ENCODE data around the gene MYOZ1.

DNA sequence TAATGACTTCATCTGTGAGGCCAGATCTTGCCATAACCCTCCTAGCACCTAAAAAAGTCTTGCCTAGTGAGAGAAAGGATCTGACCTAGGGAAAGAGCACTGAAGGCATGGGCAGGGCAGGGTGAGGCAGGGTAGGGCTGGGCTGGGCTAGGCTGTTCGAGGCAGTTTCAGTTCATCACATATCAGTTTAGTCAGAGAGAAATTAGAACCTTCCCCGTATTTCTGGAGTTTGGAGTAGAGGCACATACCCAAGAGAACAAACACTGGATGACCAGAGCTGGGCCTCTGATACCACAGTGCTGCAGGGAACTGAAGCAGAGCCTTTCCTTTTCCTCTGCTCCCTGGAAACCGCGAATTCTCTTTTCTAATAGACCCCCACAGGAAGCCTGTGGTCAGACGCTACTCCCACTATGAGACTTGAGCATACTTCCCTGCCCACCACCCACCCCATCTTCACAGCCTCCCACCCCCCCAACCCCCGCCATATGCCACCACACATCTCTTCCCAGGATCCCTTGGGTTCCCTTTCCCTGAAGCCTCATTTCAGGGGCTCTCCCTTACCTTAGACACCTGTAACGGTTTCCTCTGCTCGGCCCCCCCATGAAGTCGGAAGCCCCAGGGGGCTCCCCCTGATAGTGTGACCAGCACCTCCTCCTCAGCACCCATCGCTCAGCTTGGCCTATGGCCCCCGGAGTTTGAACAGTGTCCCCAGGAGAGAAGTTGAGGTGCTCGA, 14.1 kb upstream of the MYOZ1 start:
- TF ChIP-seq, protein P1, sequence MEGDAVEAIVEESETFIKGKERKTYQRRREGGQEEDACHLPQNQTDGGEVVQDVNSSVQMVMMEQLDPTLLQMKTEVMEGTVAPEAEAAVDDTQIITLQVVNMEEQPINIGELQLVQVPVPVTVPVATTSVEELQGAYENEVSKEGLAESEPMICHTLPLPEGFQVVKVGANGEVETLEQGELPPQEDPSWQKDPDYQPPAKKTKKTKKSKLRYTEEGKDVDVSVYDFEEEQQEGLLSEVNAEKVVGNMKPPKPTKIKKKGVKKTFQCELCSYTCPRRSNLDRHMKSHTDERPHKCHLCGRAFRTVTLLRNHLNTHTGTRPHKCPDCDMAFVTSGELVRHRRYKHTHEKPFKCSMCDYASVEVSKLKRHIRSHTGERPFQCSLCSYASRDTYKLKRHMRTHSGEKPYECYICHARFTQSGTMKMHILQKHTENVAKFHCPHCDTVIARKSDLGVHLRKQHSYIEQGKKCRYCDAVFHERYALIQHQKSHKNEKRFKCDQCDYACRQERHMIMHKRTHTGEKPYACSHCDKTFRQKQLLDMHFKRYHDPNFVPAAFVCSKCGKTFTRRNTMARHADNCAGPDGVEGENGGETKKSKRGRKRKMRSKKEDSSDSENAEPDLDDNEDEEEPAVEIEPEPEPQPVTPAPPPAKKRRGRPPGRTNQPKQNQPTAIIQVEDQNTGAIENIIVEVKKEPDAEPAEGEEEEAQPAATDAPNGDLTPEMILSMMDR (conservative IDR thresholded peaks at IDR 0.05): no peak
- TF ChIP-seq EZH2 (IDR thresholded peaks at IDR 0.05; ENCODE audit: low read depth): no peak

Data from PC-9 (cell line).